Ishikawa (cell line): ENCODE data around the gene SRPK2.

Experiments used
- CEBPB ChIP-seq: IDR thresholded peaks from 2 replicates; pipeline ENCODE4 v1.6.1; 2012
- CREB1 ChIP-seq: IDR thresholded peaks from 2 replicates; pipeline ENCODE4 v1.6.1; 2012; ENCODE audit warnings: low read depth
- EGR1 ChIP-seq: IDR thresholded peaks from 2 replicates; pipeline ENCODE4 v1.6.1; 2012
- EP300 ChIP-seq: IDR thresholded peaks from 2 replicates; pipeline ENCODE4 v1.6.1; 2012; ENCODE audit warnings: borderline replicate concordance
- NFIC ChIP-seq: IDR thresholded peaks from 2 replicates; pipeline ENCODE4 v1.6.1; 2012
- TAF1 ChIP-seq: IDR thresholded peaks from 2 replicates; pipeline ENCODE4 v1.6.1; 2012; ENCODE audit warnings: low read depth, mild to moderate bottlenecking
- TEAD4 ChIP-seq: IDR thresholded peaks from 2 replicates; pipeline ENCODE4 v1.6.1; 2012
- YY1 ChIP-seq: IDR thresholded peaks from 2 replicates; pipeline ENCODE4 v1.6.1; 2012; ENCODE audit warnings: low read depth
- TF ChIP-seq, protein P1 (sequence below): IDR thresholded peaks from 2 replicates; pipeline ENCODE4 v1.6.1; 2012
- TF ChIP-seq, protein P2 (sequence below): IDR thresholded peaks from 2 replicates; pipeline ENCODE4 v1.6.1; 2012; ENCODE audit warnings: low read depth, mild to moderate bottlenecking

DNA sequence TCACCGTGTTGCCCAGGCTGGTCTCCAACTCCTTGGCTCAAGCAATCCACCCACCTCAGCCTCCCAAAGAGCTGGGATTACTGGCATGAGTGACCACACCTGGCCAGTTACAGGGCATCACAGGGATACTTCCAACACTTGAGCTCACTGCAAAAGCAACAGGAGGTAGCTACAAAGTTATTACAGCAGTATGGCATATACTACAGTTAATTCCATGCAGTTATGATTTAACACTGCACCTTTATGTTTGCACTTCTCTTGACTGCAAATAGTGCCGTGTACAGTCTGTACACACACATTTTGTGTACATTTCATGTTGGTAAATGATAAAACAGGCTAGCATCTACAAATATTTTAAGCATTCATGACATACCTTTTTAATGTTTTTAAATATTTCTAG lies 21.3 kb downstream of the SRPK2 start:
- TF ChIP-seq EP300 (no peak), TEAD4 (no peak), TAF1 (no peak), CEBPB (no peak), EGR1 (no peak), YY1 (no peak), CREB1 (no peak), NFIC (no peak)
- TF ChIP-seq, protein P1, sequence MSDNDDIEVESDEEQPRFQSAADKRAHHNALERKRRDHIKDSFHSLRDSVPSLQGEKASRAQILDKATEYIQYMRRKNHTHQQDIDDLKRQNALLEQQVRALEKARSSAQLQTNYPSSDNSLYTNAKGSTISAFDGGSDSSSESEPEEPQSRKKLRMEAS: no peak
- TF ChIP-seq, protein P2, sequence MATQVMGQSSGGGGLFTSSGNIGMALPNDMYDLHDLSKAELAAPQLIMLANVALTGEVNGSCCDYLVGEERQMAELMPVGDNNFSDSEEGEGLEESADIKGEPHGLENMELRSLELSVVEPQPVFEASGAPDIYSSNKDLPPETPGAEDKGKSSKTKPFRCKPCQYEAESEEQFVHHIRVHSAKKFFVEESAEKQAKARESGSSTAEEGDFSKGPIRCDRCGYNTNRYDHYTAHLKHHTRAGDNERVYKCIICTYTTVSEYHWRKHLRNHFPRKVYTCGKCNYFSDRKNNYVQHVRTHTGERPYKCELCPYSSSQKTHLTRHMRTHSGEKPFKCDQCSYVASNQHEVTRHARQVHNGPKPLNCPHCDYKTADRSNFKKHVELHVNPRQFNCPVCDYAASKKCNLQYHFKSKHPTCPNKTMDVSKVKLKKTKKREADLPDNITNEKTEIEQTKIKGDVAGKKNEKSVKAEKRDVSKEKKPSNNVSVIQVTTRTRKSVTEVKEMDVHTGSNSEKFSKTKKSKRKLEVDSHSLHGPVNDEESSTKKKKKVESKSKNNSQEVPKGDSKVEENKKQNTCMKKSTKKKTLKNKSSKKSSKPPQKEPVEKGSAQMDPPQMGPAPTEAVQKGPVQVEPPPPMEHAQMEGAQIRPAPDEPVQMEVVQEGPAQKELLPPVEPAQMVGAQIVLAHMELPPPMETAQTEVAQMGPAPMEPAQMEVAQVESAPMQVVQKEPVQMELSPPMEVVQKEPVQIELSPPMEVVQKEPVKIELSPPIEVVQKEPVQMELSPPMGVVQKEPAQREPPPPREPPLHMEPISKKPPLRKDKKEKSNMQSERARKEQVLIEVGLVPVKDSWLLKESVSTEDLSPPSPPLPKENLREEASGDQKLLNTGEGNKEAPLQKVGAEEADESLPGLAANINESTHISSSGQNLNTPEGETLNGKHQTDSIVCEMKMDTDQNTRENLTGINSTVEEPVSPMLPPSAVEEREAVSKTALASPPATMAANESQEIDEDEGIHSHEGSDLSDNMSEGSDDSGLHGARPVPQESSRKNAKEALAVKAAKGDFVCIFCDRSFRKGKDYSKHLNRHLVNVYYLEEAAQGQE: no peak
